Neural cell (in vitro differentiated cells): ENCODE data around the gene TENT5C.

Experiments
- EP300 ChIP-seq: fragments of 450-650 bp; conservative IDR thresholded peaks from 2 replicates; pipeline ENCODE4 v1.6.1; 2014; ENCODE audit warnings: antibody characterized with exemption, mild to moderate bottlenecking, moderate library complexity; ENCODE audit not compliant: poor library complexity, severe bottlenecking
- EZH2 ChIP-seq: fragments of 200-600, 300-800 bp; shearing (Covaris generic), sonication (generic); IDR thresholded peaks from 2 replicates; pipeline ENCODE4 v1.6.1; 2014; ENCODE audit warnings: antibody characterized with exemption, low read length, borderline replicate concordance, mild to moderate bottlenecking; ENCODE audit not compliant: insufficient read depth, poor library complexity, severe bottlenecking
- POLR2AphosphoS5 ChIP-seq: IDR thresholded peaks from 2 replicates; pipeline ENCODE4 v1.6.1; 2012
- SMC3 ChIP-seq: fragments of 450-650 bp; conservative IDR thresholded peaks from 2 replicates; pipeline ENCODE4 v1.6.1; 2014; ENCODE audit warnings: antibody characterized with exemption, mild to moderate bottlenecking, moderate library complexity; ENCODE audit not compliant: poor library complexity
- TAF1 ChIP-seq: IDR thresholded peaks from 2 replicates; pipeline ENCODE4 v1.6.1; 2012; ENCODE audit warnings: low read depth
- TF ChIP-seq, protein P1 (sequence below): fragments of 450-650 bp; IDR thresholded peaks from 2 replicates; pipeline ENCODE4 v1.5.1; 2014; ENCODE audit warnings: antibody characterized with exemption, mild to moderate bottlenecking, moderate library complexity; ENCODE audit not compliant: poor library complexity, severe bottlenecking

- TF ChIP-seq, protein P1, sequence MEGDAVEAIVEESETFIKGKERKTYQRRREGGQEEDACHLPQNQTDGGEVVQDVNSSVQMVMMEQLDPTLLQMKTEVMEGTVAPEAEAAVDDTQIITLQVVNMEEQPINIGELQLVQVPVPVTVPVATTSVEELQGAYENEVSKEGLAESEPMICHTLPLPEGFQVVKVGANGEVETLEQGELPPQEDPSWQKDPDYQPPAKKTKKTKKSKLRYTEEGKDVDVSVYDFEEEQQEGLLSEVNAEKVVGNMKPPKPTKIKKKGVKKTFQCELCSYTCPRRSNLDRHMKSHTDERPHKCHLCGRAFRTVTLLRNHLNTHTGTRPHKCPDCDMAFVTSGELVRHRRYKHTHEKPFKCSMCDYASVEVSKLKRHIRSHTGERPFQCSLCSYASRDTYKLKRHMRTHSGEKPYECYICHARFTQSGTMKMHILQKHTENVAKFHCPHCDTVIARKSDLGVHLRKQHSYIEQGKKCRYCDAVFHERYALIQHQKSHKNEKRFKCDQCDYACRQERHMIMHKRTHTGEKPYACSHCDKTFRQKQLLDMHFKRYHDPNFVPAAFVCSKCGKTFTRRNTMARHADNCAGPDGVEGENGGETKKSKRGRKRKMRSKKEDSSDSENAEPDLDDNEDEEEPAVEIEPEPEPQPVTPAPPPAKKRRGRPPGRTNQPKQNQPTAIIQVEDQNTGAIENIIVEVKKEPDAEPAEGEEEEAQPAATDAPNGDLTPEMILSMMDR = no peak
- TF ChIP-seq EZH2 = no peak
- TF ChIP-seq EP300 = no peak
- no peak for TF ChIP-seq TAF1
- TF ChIP-seq SMC3 = no peak
- no peak for TF ChIP-seq POLR2AphosphoS5
Observed at GRCh38 chr1:117653732-117654492, 48.1 kb downstream of the TENT5C start.
